ENCODE data around the gene AFMID.

- no peak for TF ChIP-seq CTCF (IDR thresholded peaks at IDR 0.05)
- TF ChIP-seq CREB1 (CRISPR knock-in tag; IDR thresholded peaks at IDR 0.05) = no peak
- TF ChIP-seq USF2 (CRISPR knock-in tag; IDR thresholded peaks at IDR 0.05) = no peak
- TF ChIP-seq ZNF138 (CRISPR knock-in tag; conservative IDR thresholded peaks at IDR 0.05) = no peak
- no peak for TF ChIP-seq NFYB (CRISPR knock-in tag; conservative IDR thresholded peaks at IDR 0.05; ENCODE audit: low read depth)
- TF ChIP-seq USF1 (CRISPR knock-in tag; IDR thresholded peaks at IDR 0.05) = no peak
- TF ChIP-seq ELF4 (CRISPR knock-in tag; IDR thresholded peaks at IDR 0.05; ENCODE audit: low read depth) = no peak
- no peak for TF ChIP-seq SP1 (CRISPR knock-in tag; conservative IDR thresholded peaks at IDR 0.05)
Measured at GRCh38 chr17:78206298-78206697, 19.1 kb downstream of the AFMID start.
